ENCODE data around the gene CEP89.
"Not testable (repeated sequence)": the region's sequence is repeated elsewhere in the genome, so short reads cannot be mapped to it uniquely, and the experiment has no call there.

CEP89 gene

GRCh38 chr19:32868206-32868950 lies 103.4 kb downstream of the CEP89 start:
- DNase-seq: no peak

GRCh38 chr19:32867436-32867835 lies 104.3 kb downstream of the CEP89 start:
- DNase-seq: not testable (repeated sequence)

GRCh38 chr19:32866564-32867265 lies 105.0 kb downstream of the CEP89 start:
- DNase-seq: no peak

GRCh38 chr19:32866061-32866460 lies 105.7 kb downstream of the CEP89 start:
- DNase-seq: no peak

- DNase-seq: no peak
These were observed 106.4 kb downstream of the CEP89 start for GRCh38 chr19:32865326-32865725.

GRCh38 chr19:32864318-32865007 lies 107.3 kb downstream of the CEP89 start:
- no peak for DNase-seq

GRCh38 chr19:32863841-32864240 lies 107.9 kb downstream of the CEP89 start:
- no peak for DNase-seq

GRCh38 chr19:32863301-32863700 lies 108.5 kb downstream of the CEP89 start:
- no peak for DNase-seq

- no peak for DNase-seq
These were observed 109.0 kb downstream of the CEP89 start for GRCh38 chr19:32862741-32863140.

GRCh38 chr19:32862173-32862572 lies 109.6 kb downstream of the CEP89 start:
- no peak for DNase-seq

- DNase-seq: no peak
These were observed 110.2 kb downstream of the CEP89 start for GRCh38 chr19:32861596-32861995.

GRCh38 chr19:32859591-32859990 lies 112.2 kb downstream of the CEP89 start:
- DNase-seq: no peak

- no peak for DNase-seq
These were observed 113.2 kb downstream of the CEP89 start for GRCh38 chr19:32858559-32858958.

- DNase-seq: no peak
These were observed 113.6 kb downstream of the CEP89 start for GRCh38 chr19:32858155-32858554.

- DNase-seq: no peak
These were observed 114.2 kb downstream of the CEP89 start for GRCh38 chr19:32857584-32857983.

- DNase-seq: not testable (repeated sequence)
These were observed 114.9 kb downstream of the CEP89 start for GRCh38 chr19:32856818-32857217.

- no peak for DNase-seq
These were observed 119.5 kb downstream of the CEP89 start for GRCh38 chr19:32852216-32852615.

- DNase-seq: not testable (repeated sequence)
These were observed 123.7 kb downstream of the CEP89 start for GRCh38 chr19:32848035-32848434.

- no peak for DNase-seq
These were observed 128.0 kb downstream of the CEP89 start for GRCh38 chr19:32843716-32844245.

- no peak for DNase-seq
These were observed 129.7 kb downstream of the CEP89 start for GRCh38 chr19:32842061-32842460.

- DNase-seq: no peak
These were observed 134.2 kb downstream of the CEP89 start for GRCh38 chr19:32837531-32837930.

- DNase-seq: not testable (repeated sequence)
These were observed 138.4 kb downstream of the CEP89 start for GRCh38 chr19:32833388-32833787.

- not testable (repeated sequence) for DNase-seq
These were observed 138.9 kb downstream of the CEP89 start for GRCh38 chr19:32832825-32833224.

Measured in C1 segment of cervical spinal cord (tissue), 14 donors.